HepG2 (cell line): ENCODE data around the gene CD151. TPM values are rescaled to one million over a fixed set of nuclear protein-coding genes. Genes with fewer than 3 reads are reported as not detected.

Experiments
- ATAC-seq: fragments of 200-7000 bp; cut with Tn5 transposase; 3 replicates; pipeline ENCODE4 v1.9.1; 2020; ENCODE audit warnings: mild to moderate bottlenecking, moderate library complexity
- BruUV-seq: library from RNA; stranded (reverse); fragments of 400-500 nt; replicated peaks from 2 replicates; lab custom pipeline; 2021; lab: Mats Ljungman, UMichigan
- CTCF ChIA-PET: fragments of 300-600 bp; formaldehyde crosslinking; extraction: SDS; loops from one replicate; lab custom pipeline; 2021; ENCODE audit warnings: low total read pairs, inconsistent platforms, low intra/inter-chr PET ratio; lab: Yijun Ruan, JAX
- POLR2A ChIA-PET: fragments of 350-600 bp; sonication (Branson Sonifier 250); formaldehyde crosslinking; loops from one replicate; lab custom pipeline; 2020; ENCODE audit warnings: antibody characterized with exemption, inconsistent platforms; lab: Yijun Ruan, JAX
- DNase-seq: peaks from one replicate; pipeline ENCODE4 v3.0.0-alpha.2; 2015; ENCODE audit warnings: low spot score
- FAIRE-seq: peaks from 3 replicates; lab custom pipeline; 2011; peaks lifted over from hg19 to GRCh38; lab: Jason Lieb, UNC
- H2AFZ ChIP-seq: one replicate; pipeline ENCODE4 v1.6.1; 2011; ENCODE audit warnings: low read length, inconsistent platforms
- H3K27ac ChIP-seq: fragments of 300-600 bp; 3 replicates; pipeline ENCODE4 v1.8.0; 2011; ENCODE audit warnings: mixed run types, mild to moderate bottlenecking, mixed read lengths, low read length, inconsistent platforms; ENCODE audit not compliant: insufficient read depth; ENCODE audit errors: extremely low read length
- H3K27me3 ChIP-seq, 2 experiments: fragments of 200-600 bp in 1 of 2; 2 replicates in 1 of 2; 3 replicates in 1 of 2; pipeline versions ENCODE4 v1.6.0 to v1.8.0; 2011; ENCODE audit warnings: low read length in 2 of 2, mild to moderate bottlenecking in 2 of 2, moderate library complexity in 2 of 2, inconsistent platforms in 1 of 2; ENCODE audit not compliant: insufficient read depth in 2 of 2, control insufficient read depth in 1 of 2
- H3K36me3 ChIP-seq, 2 experiments: fragments of 200-600 bp in 1 of 2; replicated peaks in 1 of 2; 2 replicates in 1 of 2; 3 replicates in 1 of 2; pipeline versions ENCODE4 v1.5.1 to v1.8.0; 2011; ENCODE audit warnings: low read length in 2 of 2, inconsistent platforms in 1 of 2; ENCODE audit not compliant: insufficient read depth in 2 of 2, control insufficient read depth in 1 of 2
- H3K4me1 ChIP-seq: 2 replicates; pipeline ENCODE4 v1.5.1; 2012; ENCODE audit warnings: low read length, inconsistent platforms; ENCODE audit not compliant: insufficient read depth
- H3K4me2 ChIP-seq: 2 replicates; pipeline ENCODE4 v1.6.0; 2011; ENCODE audit warnings: low read depth, low read length, inconsistent platforms
- H3K4me3 ChIP-seq, 3 experiments: fragments of 200-600 bp in 1 of 3; sonication (generic), shearing (Covaris generic) in 1 of 3; replicated peaks in 1 of 3; 2 replicates each; pipeline ENCODE4 v1.5.1; 2011 to 2016; ENCODE audit warnings: low read length in 3 of 3, inconsistent platforms in 2 of 3, low read depth in 2 of 3, mild to moderate bottlenecking in 2 of 3, control low read depth in 1 of 3, mixed read lengths in 1 of 3; ENCODE audit not compliant: insufficient read depth in 1 of 3
- H3K79me2 ChIP-seq: one replicate; pipeline ENCODE4 v1.6.1; 2011; ENCODE audit warnings: low read length, inconsistent platforms; ENCODE audit not compliant: insufficient read depth
- H3K9ac ChIP-seq: 2 replicates; pipeline ENCODE4 v1.6.0; 2011; ENCODE audit warnings: mild to moderate bottlenecking, low read depth, low read length, inconsistent platforms; ENCODE audit not compliant: insufficient read depth
- H3K9me3 ChIP-seq: 2 replicates; pipeline ENCODE4 v1.5.1; 2012; ENCODE audit warnings: mild to moderate bottlenecking, low read length
- H4K20me1 ChIP-seq: 2 replicates; pipeline ENCODE4 v1.6.0; 2011; ENCODE audit warnings: inconsistent platforms, mild to moderate bottlenecking, low read length, moderate library complexity; ENCODE audit not compliant: insufficient read depth
- CREM ChIP-seq, 2 experiments: sonication (generic) in 1 of 2; formaldehyde crosslinking in 1 of 2; IDR thresholded peaks; 2 replicates each; pipeline versions ENCODE4 v1.4.0 to v1.6.1; 2016 to 2020; ENCODE audit warnings: antibody characterized with exemption in 1 of 2, mild to moderate bottlenecking in 1 of 2, missing genetic modification reagents in 1 of 2
- FOXK2 ChIP-seq: fragments of 450-650 bp; IDR thresholded peaks from 2 replicates; pipeline ENCODE4 v1.6.1; 2016
- FUBP1 ChIP-seq: sonication (generic); formaldehyde crosslinking; IDR thresholded peaks from 2 replicates; pipeline ENCODE4 v1.5.1; 2020; ENCODE audit warnings: missing genetic modification reagents, mild to moderate bottlenecking, borderline replicate concordance
- HOXD1 ChIP-seq: sonication (generic); formaldehyde crosslinking; IDR thresholded peaks from 2 replicates; pipeline ENCODE4 v1.5.0; 2020; ENCODE audit warnings: missing genetic modification reagents
- MAFK ChIP-seq, 2 experiments: IDR thresholded peaks in 1 of 2; conservative IDR thresholded peaks in 1 of 2; 2 replicates each; pipeline ENCODE4 v1.6.1; 2011; ENCODE audit warnings: improper control_type of control experiment in 2 of 2, low read length in 2 of 2
- POLR2G ChIP-seq: fragments of 200-400 bp; formaldehyde crosslinking; IDR thresholded peaks from 2 replicates; pipeline ENCODE4 v1.6.1; 2018; ENCODE audit warnings: mild to moderate bottlenecking, low read depth, low read length, moderate library complexity
- SUZ12 ChIP-seq: fragments of 150-350 bp; IDR thresholded peaks from 2 replicates; pipeline ENCODE4 v1.6.1; 2014; ENCODE audit warnings: low read depth, low read length
- ZBTB49 ChIP-seq: sonication (generic); formaldehyde crosslinking; IDR thresholded peaks from 2 replicates; pipeline ENCODE4 v1.4.0; 2020; ENCODE audit warnings: missing genetic modification reagents, borderline replicate concordance
- ZC3H13 ChIP-seq: sonication (generic); formaldehyde crosslinking; IDR thresholded peaks from 2 replicates; pipeline ENCODE4 v1.8.1; 2023; ENCODE audit warnings: mild to moderate bottlenecking, missing genetic modification reagents, moderate library complexity
- ZEB1 ChIP-seq: IDR thresholded peaks from 2 replicates; pipeline ENCODE4 v1.6.1; 2012; ENCODE audit warnings: mild to moderate bottlenecking, low read depth, inconsistent platforms; ENCODE audit not compliant: insufficient replicate concordance
- ZFP82 ChIP-seq: sonication (generic); formaldehyde crosslinking; IDR thresholded peaks from 2 replicates; pipeline ENCODE4 v1.5.1; 2020; ENCODE audit warnings: mild to moderate bottlenecking, missing genetic modification reagents, borderline replicate concordance
- ZFX ChIP-seq: sonication (generic); formaldehyde crosslinking; IDR thresholded peaks from 2 replicates; pipeline ENCODE4 v1.4.0; 2020; ENCODE audit warnings: mild to moderate bottlenecking, low read depth, missing genetic modification reagents, moderate library complexity
- ZNF138 ChIP-seq: sonication (generic); formaldehyde crosslinking; IDR thresholded peaks from 2 replicates; pipeline ENCODE4 v1.5.0; 2020; ENCODE audit warnings: mild to moderate bottlenecking, low read depth, missing genetic modification reagents
- ZNF362 ChIP-seq: sonication (generic); formaldehyde crosslinking; IDR thresholded peaks from 2 replicates; pipeline ENCODE4 v1.4.0; 2020; ENCODE audit warnings: missing genetic modification reagents, mild to moderate bottlenecking, borderline replicate concordance
- ZNF441 ChIP-seq: sonication (generic); formaldehyde crosslinking; IDR thresholded peaks from 2 replicates; pipeline ENCODE4 v1.7.0; 2021; ENCODE audit warnings: missing genetic modification reagents, borderline replicate concordance
- WGBS: methylation state at CpG from one replicate; pipeline ENCODE4 v1.1.6; 2017; ENCODE audit warnings: low lambda C conversion rate; 5-methylcytosine and 5-hydroxymethylcytosine counted together
- in situ Hi-C: cut with HindIII; loops from 2 replicates; pipeline ENCODE4 v1.10.0; 2017; ENCODE audit warnings: low pct_unique_long_range_greater_than_20kb; ENCODE audit not compliant: extremely low pct_ligation_motif_present
- intact Hi-C: fragments of 100-400 bp; cut with micrococcal nuclease; formaldehyde crosslinking; loops from one replicate; pipeline ENCODE4 v1.10.0; 2022; ENCODE audit not compliant: unreplicated experiment
- polyA plus RNA-seq, 8 experiments: library from polyadenylated mRNA; depleted of rRNA in 3 of 8; stranded (reverse) in 7 of 8; unstranded in 1 of 8; fragments of >200 nt; fragmentation: Illumina TruSeq in 4 of 8; extraction: Trizol in 4 of 8; gene quantifications; 2 replicates each; pipeline versions ENCODE4 v1.2.1 to v1.2.3, GENCODE V29; 2011 to 2016; ENCODE audit warnings: low read depth in 4 of 8, missing spikeins in 1 of 8, mixed read lengths in 1 of 8; ENCODE audit not compliant: insufficient read depth in 1 of 8
- total RNA-seq, 5 experiments: library from RNA; depleted of rRNA; stranded (reverse); fragments of >200 nt; fragmentation: Illumina TruSeq; extraction: Trizol; gene quantifications; 2 replicates each; pipeline ENCODE4 v1.2.3, GENCODE V29; 2016; ENCODE audit warnings: low read depth in 1 of 5
- TF ChIP-seq, protein P1 (sequence below): sonication (generic); formaldehyde crosslinking; IDR thresholded peaks from 2 replicates; pipeline ENCODE4 v1.5.1; 2020; ENCODE audit warnings: mild to moderate bottlenecking, moderate library complexity, missing genetic modification reagents

CD151 gene
- total and polyA plus RNA-seq, 2 of the 13 experiments (the other 11 are each of a cell fraction or from before 2014, with no cell fraction given), result 125 to 197 TPM

DNA sequence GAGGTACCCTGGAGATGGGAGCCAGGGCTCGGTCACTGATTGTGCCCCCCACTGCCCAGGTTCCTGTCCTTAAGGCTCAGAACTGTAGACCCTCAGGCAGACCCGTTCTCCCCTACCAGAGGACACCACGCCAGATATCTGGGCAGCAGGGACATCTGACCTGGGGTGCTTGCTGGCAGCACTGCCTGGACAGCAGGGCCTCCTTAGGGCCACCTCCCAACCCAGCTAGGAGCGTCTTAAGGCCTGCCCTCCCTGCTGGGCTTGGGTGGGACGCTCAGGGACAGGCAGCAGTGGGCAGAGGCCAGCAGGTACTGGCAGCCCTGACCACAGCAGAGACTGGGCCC is 6.5 kb downstream of the CD151 start:
- H3K79me2 ChIP-seq, result peaks cover 32% of the 10 kb centered on the region
- intact Hi-C loops (no loop called here), in situ Hi-C loops (no loop called here)
- peaks cover 63% of the 10 kb centered on the region for H3K4me1 ChIP-seq
- POLR2A ChIA-PET, result interaction anchor here (1.2 to 16.1 kb wide), 5 partner anchors 10 to 82 kb away, joined by 3 to 264 read pairs (median 15); partner anchors contain the start of genes CD151, CRACR2B, PIDD1 and PNPLA2
- H3K4me3 ChIP-seq, result no peak overlapping the region
- peaks cover 20% of the 10 kb centered on the region; the same call in 1 of the 2 replicates for H4K20me1 ChIP-seq
- DNase-seq (no peak), ATAC-seq (no peak), FAIRE-seq (no peak)
- BruUV-seq, result no TSS peak
- H3K36me3 ChIP-seq, result peaks cover 9 to 36% of the 10 kb centered on the region in 2 experiments
- H3K27me3 ChIP-seq, result no peaks in the 10 kb centered on the region
- CTCF ChIA-PET, result no interaction called here
- no peaks in the 10 kb centered on the region for H3K9me3 ChIP-seq
- WGBS, result 100% methylated on average over 1 of the region's 5 CpGs
- H3K9ac ChIP-seq, result peak overlapping the region; percentile 47; the same call in 1 of the 2 replicates
- H2AFZ ChIP-seq, result no peak overlapping the region
- H3K4me2 ChIP-seq, result peak overlapping the region; percentile 7; the same call in 1 of the 2 replicates
- peak overlapping the region; percentile 53 for H3K27ac ChIP-seq
- 0 out of 2 replicates have a peak, but pooled peaks have one; percentile 0 for TF ChIP-seq ZC3H13
- no peak for TF ChIP-seq HOXD1 (CRISPR knock-in tag)
- no peak for TF ChIP-seq MAFK (conservative IDR thresholded peaks at IDR 0.05 in 1 of 2, IDR thresholded peaks at IDR 0.05 in 1 of 2; ENCODE audit: low read length in 2 of 2)
- TF ChIP-seq ZFP82 (CRISPR knock-in tag), result no peak
- no peak for TF ChIP-seq FUBP1 (CRISPR knock-in tag)
- no peak for TF ChIP-seq SUZ12
- TF ChIP-seq, protein P1, sequence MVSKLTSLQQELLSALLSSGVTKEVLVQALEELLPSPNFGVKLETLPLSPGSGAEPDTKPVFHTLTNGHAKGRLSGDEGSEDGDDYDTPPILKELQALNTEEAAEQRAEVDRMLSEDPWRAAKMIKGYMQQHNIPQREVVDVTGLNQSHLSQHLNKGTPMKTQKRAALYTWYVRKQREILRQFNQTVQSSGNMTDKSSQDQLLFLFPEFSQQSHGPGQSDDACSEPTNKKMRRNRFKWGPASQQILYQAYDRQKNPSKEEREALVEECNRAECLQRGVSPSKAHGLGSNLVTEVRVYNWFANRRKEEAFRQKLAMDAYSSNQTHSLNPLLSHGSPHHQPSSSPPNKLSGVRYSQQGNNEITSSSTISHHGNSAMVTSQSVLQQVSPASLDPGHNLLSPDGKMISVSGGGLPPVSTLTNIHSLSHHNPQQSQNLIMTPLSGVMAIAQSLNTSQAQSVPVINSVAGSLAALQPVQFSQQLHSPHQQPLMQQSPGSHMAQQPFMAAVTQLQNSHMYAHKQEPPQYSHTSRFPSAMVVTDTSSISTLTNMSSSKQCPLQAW (CRISPR knock-in tag), result no peak
- no peak for TF ChIP-seq ZNF441 (CRISPR knock-in tag)
- no peak for TF ChIP-seq ZBTB49 (CRISPR knock-in tag)
- TF ChIP-seq ZEB1, result no peak
- TF ChIP-seq ZNF138, result no peak
- no peak for TF ChIP-seq ZFX (CRISPR knock-in tag)
- no peak for TF ChIP-seq CREM (IDR thresholded peaks at IDR 0.05)
- TF ChIP-seq CREM (CRISPR knock-in tag; IDR thresholded peaks at IDR 0.05), result no peak
- TF ChIP-seq ZNF362 (CRISPR knock-in tag), result no peak
- no peak for TF ChIP-seq FOXK2
- peak; percentile 21; the same call in 1 of the 2 replicates for TF ChIP-seq POLR2G
